Activated CD4-positive, alpha-beta T cell treated with anti-CD3 and anti-CD28 coated beads, Interleukin-2, amount 50 U/mL, for 4 hours (primary cell): ENCODE results near the gene ATRIP.
"Not testable (repeated sequence)": the region's sequence is repeated elsewhere in the genome, so short reads cannot be mapped to it uniquely, and the experiment has no call there.

Source experiments
- DNase-seq, 2 experiments: peaks; one replicate each; pipeline ENCODE4 v3.0.0-alpha.2; 2020

Gene ATRIP

GRCh38 chr3:48446425-48447193 lies at the start of gene ATRIP:
ATRIP (plus strand) TSS chr3:48446737; CDS start chr3:48446846, 109 bp downstream.
- peak; percentile 74 to 76 for DNase-seq

- no peak for DNase-seq
Measured at GRCh38 chr3:48397767-48398681, 48.5 kb upstream of the ATRIP start.

- DNase-seq, result no peak
Measured at GRCh38 chr3:48398701-48399386, 47.7 kb upstream of the ATRIP start.

GRCh38 chr3:48399387-48400172 lies 47.0 kb upstream of the ATRIP start:
- DNase-seq, result no peak

- DNase-seq, result peak; percentile 56 to 60
Measured at GRCh38 chr3:48400824-48401433, 45.6 kb upstream of the ATRIP start.

GRCh38 chr3:48401434-48401901 lies 45.1 kb upstream of the ATRIP start:
- not testable (repeated sequence) for DNase-seq

GRCh38 chr3:48402281-48402732 lies 44.2 kb upstream of the ATRIP start:
- no peak for DNase-seq

- DNase-seq, result no peak
Measured at GRCh38 chr3:48402907-48403306, 43.6 kb upstream of the ATRIP start.

- DNase-seq, result no peak
Measured at GRCh38 chr3:48403533-48404439, 42.8 kb upstream of the ATRIP start.

GRCh38 chr3:48404440-48405342 lies 41.8 kb upstream of the ATRIP start:
- DNase-seq, result no peak

- no peak for DNase-seq
Measured at GRCh38 chr3:48405343-48405881, 41.1 kb upstream of the ATRIP start.

- DNase-seq, result no peak
Measured at GRCh38 chr3:48405971-48406370, 40.6 kb upstream of the ATRIP start.

- DNase-seq, result no peak
Measured at GRCh38 chr3:48406443-48407431, 39.8 kb upstream of the ATRIP start.

- DNase-seq, result no peak
Measured at GRCh38 chr3:48407542-48408099, 38.9 kb upstream of the ATRIP start.

GRCh38 chr3:48408823-48409281 lies 37.7 kb upstream of the ATRIP start:
- DNase-seq, result no peak

GRCh38 chr3:48409291-48410201 lies 37.0 kb upstream of the ATRIP start:
- no peak for DNase-seq
